Astrocyte of the cerebellum (primary cell): ENCODE results near the gene RAB17.

Source experiments
- DNase-seq: peaks from one replicate; pipeline ENCODE4 v3.0.0-alpha.2; 2011; ENCODE audit warnings: low read depth
- H3K4me3 ChIP-seq: 2 replicates; pipeline ENCODE4 v1.5.1; 2011; ENCODE audit warnings: mild to moderate bottlenecking, low read depth, low read length, moderate library complexity
- CTCF ChIP-seq: IDR thresholded peaks from 2 replicates; pipeline ENCODE4 v1.5.1; 2012; ENCODE audit warnings: low read length, low read depth, moderate library complexity, mild to moderate bottlenecking; ENCODE audit errors: missing control alignments
- in situ Hi-C: cut with HindIII; loops from 2 replicates; pipeline ENCODE4 v1.10.0; 2017; ENCODE audit warnings: low sequenced_read_pairs

Gene RAB17

GRCh38 chr2:237551071-237551574, 39.4 kb downstream of the RAB17 start:
- no peak overlapping the region for H3K4me3 ChIP-seq
- TF ChIP-seq CTCF: no peak
- DNase-seq: no peak
- in situ Hi-C loops: no loop called here

- no peak overlapping the region for H3K4me3 ChIP-seq
- DNase-seq: no peak
- in situ Hi-C loops: no loop called here
- no peak for TF ChIP-seq CTCF
These were observed 40.7 kb downstream of the RAB17 start for GRCh38 chr2:237549643-237550415.

- in situ Hi-C loops: no loop called here
- DNase-seq: no peak
- TF ChIP-seq CTCF: no peak
- no peak overlapping the region for H3K4me3 ChIP-seq
These were observed 41.3 kb downstream of the RAB17 start for GRCh38 chr2:237549216-237549615.

- no peak overlapping the region for H3K4me3 ChIP-seq
- no peak for DNase-seq
- in situ Hi-C loops: no loop called here
- TF ChIP-seq CTCF: no peak
These were observed 42.6 kb downstream of the RAB17 start for GRCh38 chr2:237547841-237548416.

- H3K4me3 ChIP-seq: no peak overlapping the region
- in situ Hi-C loops: no loop called here
- no peak for DNase-seq
These were observed 43.6 kb downstream of the RAB17 start for GRCh38 chr2:237546876-237547395.

More at GRCh38 chr2:237546876-237547395, 43.6 kb downstream of the RAB17 start:
- no peak for TF ChIP-seq CTCF
